H1 (cell line): ENCODE results near the gene IP6K3. TPM values are rescaled to one million over a fixed set of nuclear protein-coding genes. Genes with fewer than 3 reads are reported as not detected.

Experiments used
- BRCA1 ChIP-seq: IDR thresholded peaks from 2 replicates; pipeline ENCODE4 v1.6.1; 2012; ENCODE audit warnings: low read depth, low read length, improper control_type of control experiment
- KDM5A ChIP-seq: fragments of 200-600 bp; IDR thresholded peaks from 2 replicates; pipeline ENCODE4 v1.7.1; 2012; ENCODE audit warnings: mild to moderate bottlenecking, low read length, inconsistent platforms, mixed read lengths
- RBBP5 ChIP-seq: IDR thresholded peaks from 2 replicates; pipeline ENCODE4 v1.7.1; 2012; ENCODE audit warnings: low read depth, mild to moderate bottlenecking, inconsistent platforms, low read length, moderate library complexity, borderline replicate concordance
- polyA plus RNA-seq, 7 experiments: library from polyadenylated mRNA; depleted of rRNA in 3 of 7; stranded (reverse) in 5 of 7; unstranded in 2 of 7; fragments of >200 nt in 5 of 7; fragments of 200-250 nt in 2 of 7; gene quantifications; 1 replicate in 5 of 7; 2 replicates in 1 of 7; 4 replicates in 1 of 7; pipeline versions ENCODE4 v1.2.1 to v1.2.3, GENCODE V29; 2011 to 2013; ENCODE audit warnings: missing spikeins in 2 of 7, mixed read lengths in 2 of 7
- total RNA-seq: library from RNA; stranded (reverse); fragmentation: NEBNext Ultra II Directional; extraction: Animal tissue kit (Norgen Biotek cat#: 25700); gene quantifications from 2 replicates; pipeline ENCODE4 v1.2.1, GENCODE V29; 2021
- TF ChIP-seq, protein P1 (sequence below): fragments of 300-600 bp; sonication (generic); IDR thresholded peaks from 2 replicates; pipeline ENCODE4 v1.7.1; 2012; ENCODE audit warnings: low read length, moderate library complexity, mild to moderate bottlenecking, inconsistent platforms; ENCODE audit not compliant: insufficient replicate concordance

IP6K3 gene
- total and polyA plus RNA-seq, 2 of the 8 experiments (the other 6 are each of a cell fraction or from before 2014, with no cell fraction given): 0.22 to 0.73 TPM

DNA sequence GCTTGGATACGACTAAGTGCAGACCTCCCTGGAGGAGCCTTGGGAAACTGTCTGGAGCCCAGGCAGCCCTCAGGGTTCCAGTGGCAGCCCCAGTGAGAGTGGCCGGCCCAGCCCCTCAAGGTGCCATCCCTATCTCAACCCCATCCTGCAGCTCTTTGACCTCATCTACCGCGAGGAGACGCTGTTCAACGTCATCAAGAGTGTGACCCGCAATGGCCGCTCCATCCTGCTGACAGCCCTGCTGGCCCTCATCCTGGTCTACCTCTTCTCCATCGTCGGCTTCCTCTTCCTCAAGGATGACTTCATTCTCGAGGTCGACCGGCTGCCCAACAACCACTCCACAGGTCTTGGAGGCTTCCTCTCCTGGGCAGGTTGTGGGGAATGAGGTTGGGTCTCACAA, 55.9 kb downstream of the IP6K3 start (continued):
- TF ChIP-seq, protein P1, sequence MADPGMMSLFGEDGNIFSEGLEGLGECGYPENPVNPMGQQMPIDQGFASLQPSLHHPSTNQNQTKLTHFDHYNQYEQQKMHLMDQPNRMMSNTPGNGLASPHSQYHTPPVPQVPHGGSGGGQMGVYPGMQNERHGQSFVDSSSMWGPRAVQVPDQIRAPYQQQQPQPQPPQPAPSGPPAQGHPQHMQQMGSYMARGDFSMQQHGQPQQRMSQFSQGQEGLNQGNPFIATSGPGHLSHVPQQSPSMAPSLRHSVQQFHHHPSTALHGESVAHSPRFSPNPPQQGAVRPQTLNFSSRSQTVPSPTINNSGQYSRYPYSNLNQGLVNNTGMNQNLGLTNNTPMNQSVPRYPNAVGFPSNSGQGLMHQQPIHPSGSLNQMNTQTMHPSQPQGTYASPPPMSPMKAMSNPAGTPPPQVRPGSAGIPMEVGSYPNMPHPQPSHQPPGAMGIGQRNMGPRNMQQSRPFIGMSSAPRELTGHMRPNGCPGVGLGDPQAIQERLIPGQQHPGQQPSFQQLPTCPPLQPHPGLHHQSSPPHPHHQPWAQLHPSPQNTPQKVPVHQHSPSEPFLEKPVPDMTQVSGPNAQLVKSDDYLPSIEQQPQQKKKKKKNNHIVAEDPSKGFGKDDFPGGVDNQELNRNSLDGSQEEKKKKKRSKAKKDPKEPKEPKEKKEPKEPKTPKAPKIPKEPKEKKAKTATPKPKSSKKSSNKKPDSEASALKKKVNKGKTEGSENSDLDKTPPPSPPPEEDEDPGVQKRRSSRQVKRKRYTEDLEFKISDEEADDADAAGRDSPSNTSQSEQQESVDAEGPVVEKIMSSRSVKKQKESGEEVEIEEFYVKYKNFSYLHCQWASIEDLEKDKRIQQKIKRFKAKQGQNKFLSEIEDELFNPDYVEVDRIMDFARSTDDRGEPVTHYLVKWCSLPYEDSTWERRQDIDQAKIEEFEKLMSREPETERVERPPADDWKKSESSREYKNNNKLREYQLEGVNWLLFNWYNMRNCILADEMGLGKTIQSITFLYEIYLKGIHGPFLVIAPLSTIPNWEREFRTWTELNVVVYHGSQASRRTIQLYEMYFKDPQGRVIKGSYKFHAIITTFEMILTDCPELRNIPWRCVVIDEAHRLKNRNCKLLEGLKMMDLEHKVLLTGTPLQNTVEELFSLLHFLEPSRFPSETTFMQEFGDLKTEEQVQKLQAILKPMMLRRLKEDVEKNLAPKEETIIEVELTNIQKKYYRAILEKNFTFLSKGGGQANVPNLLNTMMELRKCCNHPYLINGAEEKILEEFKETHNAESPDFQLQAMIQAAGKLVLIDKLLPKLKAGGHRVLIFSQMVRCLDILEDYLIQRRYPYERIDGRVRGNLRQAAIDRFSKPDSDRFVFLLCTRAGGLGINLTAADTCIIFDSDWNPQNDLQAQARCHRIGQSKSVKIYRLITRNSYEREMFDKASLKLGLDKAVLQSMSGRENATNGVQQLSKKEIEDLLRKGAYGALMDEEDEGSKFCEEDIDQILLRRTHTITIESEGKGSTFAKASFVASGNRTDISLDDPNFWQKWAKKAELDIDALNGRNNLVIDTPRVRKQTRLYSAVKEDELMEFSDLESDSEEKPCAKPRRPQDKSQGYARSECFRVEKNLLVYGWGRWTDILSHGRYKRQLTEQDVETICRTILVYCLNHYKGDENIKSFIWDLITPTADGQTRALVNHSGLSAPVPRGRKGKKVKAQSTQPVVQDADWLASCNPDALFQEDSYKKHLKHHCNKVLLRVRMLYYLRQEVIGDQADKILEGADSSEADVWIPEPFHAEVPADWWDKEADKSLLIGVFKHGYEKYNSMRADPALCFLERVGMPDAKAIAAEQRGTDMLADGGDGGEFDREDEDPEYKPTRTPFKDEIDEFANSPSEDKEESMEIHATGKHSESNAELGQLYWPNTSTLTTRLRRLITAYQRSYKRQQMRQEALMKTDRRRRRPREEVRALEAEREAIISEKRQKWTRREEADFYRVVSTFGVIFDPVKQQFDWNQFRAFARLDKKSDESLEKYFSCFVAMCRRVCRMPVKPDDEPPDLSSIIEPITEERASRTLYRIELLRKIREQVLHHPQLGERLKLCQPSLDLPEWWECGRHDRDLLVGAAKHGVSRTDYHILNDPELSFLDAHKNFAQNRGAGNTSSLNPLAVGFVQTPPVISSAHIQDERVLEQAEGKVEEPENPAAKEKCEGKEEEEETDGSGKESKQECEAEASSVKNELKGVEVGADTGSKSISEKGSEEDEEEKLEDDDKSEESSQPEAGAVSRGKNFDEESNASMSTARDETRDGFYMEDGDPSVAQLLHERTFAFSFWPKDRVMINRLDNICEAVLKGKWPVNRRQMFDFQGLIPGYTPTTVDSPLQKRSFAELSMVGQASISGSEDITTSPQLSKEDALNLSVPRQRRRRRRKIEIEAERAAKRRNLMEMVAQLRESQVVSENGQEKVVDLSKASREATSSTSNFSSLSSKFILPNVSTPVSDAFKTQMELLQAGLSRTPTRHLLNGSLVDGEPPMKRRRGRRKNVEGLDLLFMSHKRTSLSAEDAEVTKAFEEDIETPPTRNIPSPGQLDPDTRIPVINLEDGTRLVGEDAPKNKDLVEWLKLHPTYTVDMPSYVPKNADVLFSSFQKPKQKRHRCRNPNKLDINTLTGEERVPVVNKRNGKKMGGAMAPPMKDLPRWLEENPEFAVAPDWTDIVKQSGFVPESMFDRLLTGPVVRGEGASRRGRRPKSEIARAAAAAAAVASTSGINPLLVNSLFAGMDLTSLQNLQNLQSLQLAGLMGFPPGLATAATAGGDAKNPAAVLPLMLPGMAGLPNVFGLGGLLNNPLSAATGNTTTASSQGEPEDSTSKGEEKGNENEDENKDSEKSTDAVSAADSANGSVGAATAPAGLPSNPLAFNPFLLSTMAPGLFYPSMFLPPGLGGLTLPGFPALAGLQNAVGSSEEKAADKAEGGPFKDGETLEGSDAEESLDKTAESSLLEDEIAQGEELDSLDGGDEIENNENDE: no peak
- TF ChIP-seq KDM5A (no peak), BRCA1 (no peak), RBBP5 (no peak)
